GM23338 (cell line): Measurements from ENCODE around the gene MTR.

Experiments
- CREB1 ChIP-seq: fragments of 250-450 bp; sonication (Bioruptor Pico); IDR thresholded peaks from 2 replicates; pipeline ENCODE4 v1.5.0; 2020; ENCODE audit warnings: low read depth, mild to moderate bottlenecking, moderate library complexity
- EZH2 ChIP-seq: fragments of 200-600 bp; sonication (generic); IDR thresholded peaks from one replicate; pipeline ENCODE4 v1.8.0; 2017; ENCODE audit warnings: antibody characterized with exemption, mild to moderate bottlenecking, low read depth; ENCODE audit not compliant: unreplicated experiment
- EZH2phosphoT487 ChIP-seq: fragments of 200-600 bp; sonication (generic); IDR thresholded peaks from one replicate; pipeline ENCODE4 v1.8.1; 2018; ENCODE audit warnings: antibody characterized with exemption; ENCODE audit not compliant: unreplicated experiment
- JUNB ChIP-seq: IDR thresholded peaks from one replicate; pipeline ENCODE4 v1.6.1; 2016; ENCODE audit warnings: antibody characterized with exemption; ENCODE audit not compliant: unreplicated experiment
- TF ChIP-seq, protein P1 (sequence below), 2 experiments: fragments of 200-600 bp in 1 of 2; sonication (generic) in 1 of 2; conservative IDR thresholded peaks; 2 replicates each; pipeline versions ENCODE4 v1.5.1 to v1.6.1; 2016 to 2017; ENCODE audit warnings: antibody characterized with exemption in 2 of 2, low read depth in 2 of 2, mild to moderate bottlenecking in 2 of 2, moderate library complexity in 1 of 2
- TF ChIP-seq, protein P2 (sequence below): IDR thresholded peaks from one replicate; pipeline ENCODE4 v1.6.1; 2018; ENCODE audit warnings: antibody characterized with exemption; ENCODE audit not compliant: unreplicated experiment

- TF ChIP-seq EZH2 = no peak
- TF ChIP-seq, protein P1, sequence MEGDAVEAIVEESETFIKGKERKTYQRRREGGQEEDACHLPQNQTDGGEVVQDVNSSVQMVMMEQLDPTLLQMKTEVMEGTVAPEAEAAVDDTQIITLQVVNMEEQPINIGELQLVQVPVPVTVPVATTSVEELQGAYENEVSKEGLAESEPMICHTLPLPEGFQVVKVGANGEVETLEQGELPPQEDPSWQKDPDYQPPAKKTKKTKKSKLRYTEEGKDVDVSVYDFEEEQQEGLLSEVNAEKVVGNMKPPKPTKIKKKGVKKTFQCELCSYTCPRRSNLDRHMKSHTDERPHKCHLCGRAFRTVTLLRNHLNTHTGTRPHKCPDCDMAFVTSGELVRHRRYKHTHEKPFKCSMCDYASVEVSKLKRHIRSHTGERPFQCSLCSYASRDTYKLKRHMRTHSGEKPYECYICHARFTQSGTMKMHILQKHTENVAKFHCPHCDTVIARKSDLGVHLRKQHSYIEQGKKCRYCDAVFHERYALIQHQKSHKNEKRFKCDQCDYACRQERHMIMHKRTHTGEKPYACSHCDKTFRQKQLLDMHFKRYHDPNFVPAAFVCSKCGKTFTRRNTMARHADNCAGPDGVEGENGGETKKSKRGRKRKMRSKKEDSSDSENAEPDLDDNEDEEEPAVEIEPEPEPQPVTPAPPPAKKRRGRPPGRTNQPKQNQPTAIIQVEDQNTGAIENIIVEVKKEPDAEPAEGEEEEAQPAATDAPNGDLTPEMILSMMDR (conservative IDR thresholded peaks at IDR 0.05; ENCODE audit: low read depth in 2 of 2) = no peak
- TF ChIP-seq, protein P2, sequence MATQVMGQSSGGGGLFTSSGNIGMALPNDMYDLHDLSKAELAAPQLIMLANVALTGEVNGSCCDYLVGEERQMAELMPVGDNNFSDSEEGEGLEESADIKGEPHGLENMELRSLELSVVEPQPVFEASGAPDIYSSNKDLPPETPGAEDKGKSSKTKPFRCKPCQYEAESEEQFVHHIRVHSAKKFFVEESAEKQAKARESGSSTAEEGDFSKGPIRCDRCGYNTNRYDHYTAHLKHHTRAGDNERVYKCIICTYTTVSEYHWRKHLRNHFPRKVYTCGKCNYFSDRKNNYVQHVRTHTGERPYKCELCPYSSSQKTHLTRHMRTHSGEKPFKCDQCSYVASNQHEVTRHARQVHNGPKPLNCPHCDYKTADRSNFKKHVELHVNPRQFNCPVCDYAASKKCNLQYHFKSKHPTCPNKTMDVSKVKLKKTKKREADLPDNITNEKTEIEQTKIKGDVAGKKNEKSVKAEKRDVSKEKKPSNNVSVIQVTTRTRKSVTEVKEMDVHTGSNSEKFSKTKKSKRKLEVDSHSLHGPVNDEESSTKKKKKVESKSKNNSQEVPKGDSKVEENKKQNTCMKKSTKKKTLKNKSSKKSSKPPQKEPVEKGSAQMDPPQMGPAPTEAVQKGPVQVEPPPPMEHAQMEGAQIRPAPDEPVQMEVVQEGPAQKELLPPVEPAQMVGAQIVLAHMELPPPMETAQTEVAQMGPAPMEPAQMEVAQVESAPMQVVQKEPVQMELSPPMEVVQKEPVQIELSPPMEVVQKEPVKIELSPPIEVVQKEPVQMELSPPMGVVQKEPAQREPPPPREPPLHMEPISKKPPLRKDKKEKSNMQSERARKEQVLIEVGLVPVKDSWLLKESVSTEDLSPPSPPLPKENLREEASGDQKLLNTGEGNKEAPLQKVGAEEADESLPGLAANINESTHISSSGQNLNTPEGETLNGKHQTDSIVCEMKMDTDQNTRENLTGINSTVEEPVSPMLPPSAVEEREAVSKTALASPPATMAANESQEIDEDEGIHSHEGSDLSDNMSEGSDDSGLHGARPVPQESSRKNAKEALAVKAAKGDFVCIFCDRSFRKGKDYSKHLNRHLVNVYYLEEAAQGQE = no peak
- no peak for TF ChIP-seq CREB1 (CRISPR knock-in tag)
- no peak for TF ChIP-seq EZH2phosphoT487
- TF ChIP-seq JUNB = no peak
Measured at GRCh38 chr1:236808005-236808404, 12.9 kb downstream of the MTR start.
